T-helper 1 cell treated with Interleukin-12 subunit alpha and Interleukin-12 subunit beta and Interleukin-4 antibody, amounts not matched to agents 30 μg/mL and 1 μg/mL, for 36 hours (primary cell): ENCODE results near the gene GABRR2.

Experiments used
- H3K27ac Mint-ChIP-seq: one replicate; pipeline ENCODE4 v1.8.0; 2021; ENCODE audit warnings: mild to moderate bottlenecking, mixed read lengths
- H3K27me3 Mint-ChIP-seq: one replicate; pipeline ENCODE4 v1.8.0; 2021; ENCODE audit warnings: low read depth, mixed read lengths
- H3K36me3 Mint-ChIP-seq: one replicate; pipeline ENCODE4 v1.8.0; 2021; ENCODE audit warnings: low read depth, mixed read lengths
- H3K4me1 Mint-ChIP-seq: one replicate; pipeline ENCODE4 v1.8.0; 2021; ENCODE audit warnings: low read depth, mixed read lengths
- H3K4me3 Mint-ChIP-seq: one replicate; pipeline ENCODE4 v1.8.0; 2021; ENCODE audit warnings: mild to moderate bottlenecking, moderate library complexity, mixed read lengths
- H3K9me3 Mint-ChIP-seq: one replicate; pipeline ENCODE4 v1.8.0; 2021; ENCODE audit warnings: mixed read lengths

The GABRR2 gene

GRCh38 chr6:89290401-89291155, 24.5 kb downstream of the GABRR2 start:
- H3K36me3 Mint-ChIP-seq: no peaks in the 10 kb centered on the region

GRCh38 chr6:89289710-89290109, 25.4 kb downstream of the GABRR2 start:
- H3K27me3 Mint-ChIP-seq: no peaks in the 10 kb centered on the region
- no peak overlapping the region for H3K27ac Mint-ChIP-seq
- H3K36me3 Mint-ChIP-seq: no peaks in the 10 kb centered on the region
- H3K9me3 Mint-ChIP-seq: no peaks in the 10 kb centered on the region
- H3K4me3 Mint-ChIP-seq: no peak overlapping the region
- H3K4me1 Mint-ChIP-seq: no peaks in the 10 kb centered on the region

More at GRCh38 chr6:89290401-89291155, 24.5 kb downstream of the GABRR2 start:
- Mint-ChIP-seq H3K27ac (no peak overlapping the region), H3K4me1 (no peaks in the 10 kb centered on the region), H3K9me3 (peaks cover 4% of the 10 kb centered on the region), H3K27me3 (no peaks in the 10 kb centered on the region), H3K4me3 (no peak overlapping the region)

GRCh38 chr6:89287351-89288028, 27.6 kb downstream of the GABRR2 start:
- H3K9me3 Mint-ChIP-seq: no peaks in the 10 kb centered on the region
- no peaks in the 10 kb centered on the region for H3K27me3 Mint-ChIP-seq
- H3K27ac Mint-ChIP-seq: no peak overlapping the region
- no peaks in the 10 kb centered on the region for H3K36me3 Mint-ChIP-seq
- H3K4me1 Mint-ChIP-seq: no peaks in the 10 kb centered on the region
- no peak overlapping the region for H3K4me3 Mint-ChIP-seq

- H3K4me1 Mint-ChIP-seq: peaks cover 5% of the 10 kb centered on the region
- no peaks in the 10 kb centered on the region for H3K9me3 Mint-ChIP-seq
- no peak overlapping the region for H3K27ac Mint-ChIP-seq
- H3K36me3 Mint-ChIP-seq: no peaks in the 10 kb centered on the region
- no peak overlapping the region for H3K4me3 Mint-ChIP-seq
- H3K27me3 Mint-ChIP-seq: no peaks in the 10 kb centered on the region
Measured at GRCh38 chr6:89286516-89286915, 28.6 kb downstream of the GABRR2 start.

- no peaks in the 10 kb centered on the region for H3K27me3 Mint-ChIP-seq
- no peaks in the 10 kb centered on the region for H3K9me3 Mint-ChIP-seq
- no peaks in the 10 kb centered on the region for H3K36me3 Mint-ChIP-seq
- H3K4me3 Mint-ChIP-seq: no peak overlapping the region
- H3K27ac Mint-ChIP-seq: no peak overlapping the region
- peaks cover 5% of the 10 kb centered on the region for H3K4me1 Mint-ChIP-seq
Measured at GRCh38 chr6:89284963-89285735, 29.9 kb downstream of the GABRR2 start.

GRCh38 chr6:89284081-89284480, 31.0 kb downstream of the GABRR2 start:
- no peak overlapping the region for H3K4me3 Mint-ChIP-seq
- no peaks in the 10 kb centered on the region for H3K27me3 Mint-ChIP-seq
- no peak overlapping the region for H3K27ac Mint-ChIP-seq
- H3K4me1 Mint-ChIP-seq: peaks cover 5% of the 10 kb centered on the region
- H3K9me3 Mint-ChIP-seq: no peaks in the 10 kb centered on the region
- no peaks in the 10 kb centered on the region for H3K36me3 Mint-ChIP-seq

- Mint-ChIP-seq H3K4me3 (no peak overlapping the region), H3K4me1 (peaks cover 5% of the 10 kb centered on the region), H3K9me3 (no peaks in the 10 kb centered on the region), H3K27me3 (no peaks in the 10 kb centered on the region), H3K27ac (no peak overlapping the region), H3K36me3 (no peaks in the 10 kb centered on the region)
Measured at GRCh38 chr6:89282749-89283148, 32.4 kb downstream of the GABRR2 start.

GRCh38 chr6:89281779-89282246, 33.3 kb downstream of the GABRR2 start:
- no peak overlapping the region for H3K27ac Mint-ChIP-seq
- no peaks in the 10 kb centered on the region for H3K27me3 Mint-ChIP-seq
- H3K4me3 Mint-ChIP-seq: no peak overlapping the region
- H3K4me1 Mint-ChIP-seq: peaks cover 5% of the 10 kb centered on the region
- no peaks in the 10 kb centered on the region for H3K36me3 Mint-ChIP-seq
- no peaks in the 10 kb centered on the region for H3K9me3 Mint-ChIP-seq

- Mint-ChIP-seq H3K9me3 (no peaks in the 10 kb centered on the region), H3K4me3 (no peak overlapping the region), H3K36me3 (no peaks in the 10 kb centered on the region), H3K4me1 (peaks cover 5% of the 10 kb centered on the region), H3K27ac (no peak overlapping the region), H3K27me3 (no peaks in the 10 kb centered on the region)
Measured at GRCh38 chr6:89278956-89279355, 36.1 kb downstream of the GABRR2 start.

GRCh38 chr6:89275900-89276299, 39.2 kb downstream of the GABRR2 start:
- Mint-ChIP-seq H3K4me1 (peaks cover 1% of the 10 kb centered on the region), H3K4me3 (no peak overlapping the region), H3K27ac (no peak overlapping the region), H3K36me3 (no peaks in the 10 kb centered on the region), H3K27me3 (no peaks in the 10 kb centered on the region), H3K9me3 (no peaks in the 10 kb centered on the region)

GRCh38 chr6:89273816-89274215, 41.3 kb downstream of the GABRR2 start:
- H3K4me3 Mint-ChIP-seq: no peak overlapping the region
- H3K36me3 Mint-ChIP-seq: no peaks in the 10 kb centered on the region
- H3K9me3 Mint-ChIP-seq: no peaks in the 10 kb centered on the region
- H3K4me1 Mint-ChIP-seq: peaks cover 3% of the 10 kb centered on the region
- no peak overlapping the region for H3K27ac Mint-ChIP-seq
- no peaks in the 10 kb centered on the region for H3K27me3 Mint-ChIP-seq

- Mint-ChIP-seq H3K4me1 (peaks cover 3% of the 10 kb centered on the region), H3K27me3 (peaks cover 2% of the 10 kb centered on the region), H3K27ac (no peak overlapping the region), H3K36me3 (no peaks in the 10 kb centered on the region), H3K4me3 (no peak overlapping the region), H3K9me3 (no peaks in the 10 kb centered on the region)
Measured at GRCh38 chr6:89272596-89272995, 42.5 kb downstream of the GABRR2 start.

GRCh38 chr6:89270951-89271721, 44.0 kb downstream of the GABRR2 start:
- H3K27ac Mint-ChIP-seq: no peak overlapping the region
- H3K27me3 Mint-ChIP-seq: peaks cover 5% of the 10 kb centered on the region
- H3K9me3 Mint-ChIP-seq: no peaks in the 10 kb centered on the region
- H3K36me3 Mint-ChIP-seq: no peaks in the 10 kb centered on the region
- H3K4me1 Mint-ChIP-seq: peaks cover 3% of the 10 kb centered on the region
- no peak overlapping the region for H3K4me3 Mint-ChIP-seq

- no peaks in the 10 kb centered on the region for H3K36me3 Mint-ChIP-seq
- H3K9me3 Mint-ChIP-seq: no peaks in the 10 kb centered on the region
- H3K4me3 Mint-ChIP-seq: no peak overlapping the region
Measured at GRCh38 chr6:89269981-89270380, 45.1 kb downstream of the GABRR2 start.

More at GRCh38 chr6:89269981-89270380, 45.1 kb downstream of the GABRR2 start:
- Mint-ChIP-seq H3K27me3 (peaks cover 14% of the 10 kb centered on the region), H3K27ac (no peak overlapping the region), H3K4me1 (peaks cover 3% of the 10 kb centered on the region)
